Astrocyte (in vitro differentiated cells and primary cell): Measurements from ENCODE around the gene ERBIN. TPM values are rescaled to one million over a fixed set of nuclear protein-coding genes. Genes with fewer than 3 reads are reported as not detected.

ENCODE experiments used
- DNase-seq: peaks from one replicate; pipeline ENCODE4 v3.0.0-alpha.2; 2010; ENCODE audit warnings: low read depth
- FAIRE-seq: peaks from 2 replicates; lab custom pipeline; 2011; peaks lifted over from hg19 to GRCh38; lab: Jason Lieb, UNC
- H2AFZ ChIP-seq: 2 replicates; pipeline ENCODE4 v1.6.0; 2012; ENCODE audit warnings: low read depth, low read length, inconsistent platforms
- H3K27ac ChIP-seq: 2 replicates; pipeline ENCODE4 v1.5.1; 2011; ENCODE audit warnings: low read depth, low read length, inconsistent platforms
- H3K27me3 ChIP-seq: 2 replicates; pipeline ENCODE4 v1.6.0; 2011; ENCODE audit warnings: low read length, inconsistent platforms; ENCODE audit not compliant: insufficient read depth
- H3K36me3 ChIP-seq: 2 replicates; pipeline ENCODE4 v1.5.1; 2011; ENCODE audit warnings: low read length, inconsistent platforms; ENCODE audit not compliant: insufficient read depth
- H3K4me1 ChIP-seq: 2 replicates; pipeline ENCODE4 v1.5.1; 2011; ENCODE audit warnings: low read length, inconsistent platforms; ENCODE audit not compliant: insufficient read depth
- H3K4me2 ChIP-seq: 2 replicates; pipeline ENCODE4 v1.6.0; 2012; ENCODE audit warnings: low read length, inconsistent platforms
- H3K4me3 ChIP-seq: 2 replicates; pipeline ENCODE4 v1.5.1; 2011; ENCODE audit warnings: low read depth, mild to moderate bottlenecking, low read length, inconsistent platforms; ENCODE audit not compliant: insufficient read depth
- H3K79me2 ChIP-seq: 2 replicates; pipeline ENCODE4 v1.6.0; 2012; ENCODE audit warnings: mild to moderate bottlenecking, low read length, inconsistent platforms; ENCODE audit not compliant: insufficient read depth
- H3K9ac ChIP-seq: 2 replicates; pipeline ENCODE4 v1.6.0; 2012; ENCODE audit warnings: mild to moderate bottlenecking, low read length, inconsistent platforms
- H3K9me3 ChIP-seq: 2 replicates; pipeline ENCODE4 v1.5.1; 2012; ENCODE audit warnings: low read depth, mild to moderate bottlenecking, low read length, inconsistent platforms; ENCODE audit not compliant: insufficient read depth
- H4K20me1 ChIP-seq: 2 replicates; pipeline ENCODE4 v1.6.0; 2012; ENCODE audit warnings: low read length, inconsistent platforms; ENCODE audit not compliant: insufficient read depth
- H3K27ac Mint-ChIP-seq: one replicate; pipeline ENCODE4 v1.8.0; 2021; ENCODE audit warnings: mild to moderate bottlenecking, mixed read lengths; ENCODE audit not compliant: unreplicated experiment
- H3K27me3 Mint-ChIP-seq: one replicate; pipeline ENCODE4 v1.8.0; 2021; ENCODE audit warnings: low read depth, mixed read lengths; ENCODE audit not compliant: unreplicated experiment
- H3K36me3 Mint-ChIP-seq: one replicate; pipeline ENCODE4 v1.8.0; 2021; ENCODE audit warnings: low read depth, mixed read lengths; ENCODE audit not compliant: unreplicated experiment
- H3K4me1 Mint-ChIP-seq: one replicate; pipeline ENCODE4 v1.8.0; 2021; ENCODE audit warnings: low read depth, mixed read lengths; ENCODE audit not compliant: unreplicated experiment
- H3K4me3 Mint-ChIP-seq: one replicate; pipeline ENCODE4 v1.8.0; 2021; ENCODE audit warnings: mild to moderate bottlenecking, moderate library complexity, mixed read lengths; ENCODE audit not compliant: unreplicated experiment
- H3K9me3 Mint-ChIP-seq: one replicate; pipeline ENCODE4 v1.8.0; 2021; ENCODE audit warnings: mild to moderate bottlenecking, mixed read lengths; ENCODE audit not compliant: unreplicated experiment
- EZH2 ChIP-seq: IDR thresholded peaks from 2 replicates; pipeline ENCODE4 v1.6.1; 2012; ENCODE audit warnings: mild to moderate bottlenecking, low read length, inconsistent platforms; ENCODE audit not compliant: insufficient read depth
- total RNA-seq: library from RNA; stranded (reverse); gene quantifications from 2 replicates; pipeline ENCODE4 v1.2.1, GENCODE V29; 2021
- TF ChIP-seq, protein P1 (sequence below): IDR thresholded peaks from 2 replicates; pipeline ENCODE4 v1.5.1; 2011; ENCODE audit warnings: low read depth, mild to moderate bottlenecking, inconsistent platforms, low read length, moderate library complexity; ENCODE audit not compliant: insufficient read depth

ERBIN gene
- total RNA-seq, 1 donor from 2014 or later: 83.4 TPM

DNA sequence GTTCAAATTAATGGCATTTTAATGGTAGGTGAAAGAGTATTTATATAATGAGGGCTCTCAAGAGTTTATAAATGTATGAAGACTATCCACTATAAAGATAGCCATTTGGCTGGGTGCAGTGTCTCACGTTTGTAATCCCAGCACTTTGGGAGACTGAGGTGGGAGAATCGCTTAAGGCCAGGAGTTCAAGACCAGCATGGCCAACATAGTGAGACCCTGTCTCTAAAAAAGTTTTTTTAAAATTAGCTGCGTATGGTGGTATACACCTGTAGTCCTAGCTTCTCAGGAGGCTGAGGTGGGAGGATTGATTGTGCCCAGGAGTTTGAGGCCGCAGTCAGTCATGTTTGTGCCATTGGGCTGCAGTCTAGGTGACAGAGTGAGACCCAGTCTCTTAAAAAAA lies 61.6 kb downstream of the ERBIN start:
- no peak for FAIRE-seq
- peaks cover 20% of the 10 kb centered on the region for H3K4me1 Mint-ChIP-seq
- peaks cover 2% of the 10 kb centered on the region for H3K36me3 ChIP-seq
- H3K4me3 Mint-ChIP-seq: no peak overlapping the region
- no peaks in the 10 kb centered on the region for H3K9me3 Mint-ChIP-seq
- no peak overlapping the region for H3K9ac ChIP-seq
- H3K27ac Mint-ChIP-seq: no peak overlapping the region
- peaks cover 68% of the 10 kb centered on the region for H4K20me1 ChIP-seq
- no peak overlapping the region for H3K4me2 ChIP-seq
- H3K27me3 Mint-ChIP-seq: no peaks in the 10 kb centered on the region
- DNase-seq: no peak
- H3K79me2 ChIP-seq: peaks cover 100% of the 10 kb centered on the region
- TF ChIP-seq, protein P1, sequence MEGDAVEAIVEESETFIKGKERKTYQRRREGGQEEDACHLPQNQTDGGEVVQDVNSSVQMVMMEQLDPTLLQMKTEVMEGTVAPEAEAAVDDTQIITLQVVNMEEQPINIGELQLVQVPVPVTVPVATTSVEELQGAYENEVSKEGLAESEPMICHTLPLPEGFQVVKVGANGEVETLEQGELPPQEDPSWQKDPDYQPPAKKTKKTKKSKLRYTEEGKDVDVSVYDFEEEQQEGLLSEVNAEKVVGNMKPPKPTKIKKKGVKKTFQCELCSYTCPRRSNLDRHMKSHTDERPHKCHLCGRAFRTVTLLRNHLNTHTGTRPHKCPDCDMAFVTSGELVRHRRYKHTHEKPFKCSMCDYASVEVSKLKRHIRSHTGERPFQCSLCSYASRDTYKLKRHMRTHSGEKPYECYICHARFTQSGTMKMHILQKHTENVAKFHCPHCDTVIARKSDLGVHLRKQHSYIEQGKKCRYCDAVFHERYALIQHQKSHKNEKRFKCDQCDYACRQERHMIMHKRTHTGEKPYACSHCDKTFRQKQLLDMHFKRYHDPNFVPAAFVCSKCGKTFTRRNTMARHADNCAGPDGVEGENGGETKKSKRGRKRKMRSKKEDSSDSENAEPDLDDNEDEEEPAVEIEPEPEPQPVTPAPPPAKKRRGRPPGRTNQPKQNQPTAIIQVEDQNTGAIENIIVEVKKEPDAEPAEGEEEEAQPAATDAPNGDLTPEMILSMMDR: no peak
- no peak for TF ChIP-seq EZH2
- no peak overlapping the region for H3K4me3 ChIP-seq
- H3K27me3 ChIP-seq: no peaks in the 10 kb centered on the region
- peaks cover 7% of the 10 kb centered on the region for H3K4me1 ChIP-seq
- H2AFZ ChIP-seq: no peak overlapping the region
- no peak overlapping the region for H3K27ac ChIP-seq
- peaks cover 6% of the 10 kb centered on the region for H3K36me3 Mint-ChIP-seq
- no peaks in the 10 kb centered on the region for H3K9me3 ChIP-seq

DNA sequence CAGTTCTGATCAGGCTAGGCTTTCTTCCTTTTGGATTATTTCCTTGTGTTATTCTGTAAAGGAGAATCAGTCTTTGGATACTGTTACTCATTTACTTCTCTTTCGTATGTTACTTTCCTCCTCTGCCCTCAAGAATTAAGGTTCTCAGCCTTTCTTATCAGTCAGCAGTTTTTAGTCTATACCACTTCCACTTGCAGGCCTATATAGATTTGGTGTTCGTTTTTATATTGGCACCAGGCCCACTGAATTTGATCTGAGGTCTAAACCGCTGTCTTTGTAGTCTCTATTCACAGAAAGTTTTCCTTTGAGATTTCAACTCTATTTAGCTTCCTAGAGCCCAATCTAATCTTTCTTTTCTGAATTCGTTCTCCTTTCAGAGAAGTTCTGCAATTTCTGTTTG lies 62.8 kb downstream of the ERBIN start:
- H3K36me3 Mint-ChIP-seq: peaks cover 4% of the 10 kb centered on the region

DNA sequence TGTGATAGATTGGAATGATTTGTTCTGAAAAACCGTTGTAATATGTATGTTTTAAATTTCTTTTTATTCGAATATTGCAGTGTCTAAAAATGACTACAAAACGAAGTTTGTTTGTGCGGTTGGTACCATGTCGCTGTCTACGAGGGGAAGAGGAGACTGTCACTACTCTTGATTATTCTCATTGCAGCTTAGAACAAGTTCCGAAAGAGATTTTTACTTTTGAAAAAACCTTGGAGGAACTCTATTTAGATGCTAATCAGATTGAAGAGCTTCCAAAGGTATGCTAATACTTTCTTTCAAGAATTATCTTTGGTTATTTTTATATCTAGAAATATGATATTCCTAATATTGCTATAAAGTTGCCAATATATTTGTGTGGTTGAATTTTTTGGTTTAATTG lies 66.3 kb downstream of the ERBIN start:
- FAIRE-seq: no peak
- no peaks in the 10 kb centered on the region for H3K27me3 Mint-ChIP-seq

More for the DNA sequence above, 62.8 kb downstream of the ERBIN start:
- FAIRE-seq: no peak
- Mint-ChIP-seq H3K9me3 (no peaks in the 10 kb centered on the region), H3K4me3 (no peak overlapping the region), H3K27me3 (no peaks in the 10 kb centered on the region), H3K27ac (peak overlapping the region; percentile 55), H3K4me1 (peaks cover 16% of the 10 kb centered on the region)
- Histone ChIP-seq H3K9ac (no peak overlapping the region), H3K27ac (no peak overlapping the region), H3K9me3 (no peaks in the 10 kb centered on the region), H3K4me1 (peaks cover 7% of the 10 kb centered on the region), H3K79me2 (peaks cover 98% of the 10 kb centered on the region), H3K4me3 (no peak overlapping the region), H3K27me3 (no peaks in the 10 kb centered on the region), H4K20me1 (peaks cover 63% of the 10 kb centered on the region), H2AFZ (no peak overlapping the region), H3K36me3 (peaks cover 2% of the 10 kb centered on the region), H3K4me2 (no peak overlapping the region)
- TF ChIP-seq, protein P1: no peak
- TF ChIP-seq EZH2: no peak
- DNase-seq: no peak

More for the DNA sequence above, 66.3 kb downstream of the ERBIN start:
- no peak overlapping the region for H3K4me3 Mint-ChIP-seq
- H3K27ac Mint-ChIP-seq: no peak overlapping the region
- Histone ChIP-seq H3K27me3 (no peaks in the 10 kb centered on the region), H2AFZ (no peak overlapping the region), H3K4me3 (no peak overlapping the region), H3K9ac (no peak overlapping the region), H3K27ac (no peak overlapping the region), H3K36me3 (peaks cover 14% of the 10 kb centered on the region), H3K4me2 (no peak overlapping the region), H3K79me2 (peaks cover 98% of the 10 kb centered on the region), H3K4me1 (no peaks in the 10 kb centered on the region), H4K20me1 (peaks cover 53% of the 10 kb centered on the region), H3K9me3 (no peaks in the 10 kb centered on the region)
- no peaks in the 10 kb centered on the region for H3K9me3 Mint-ChIP-seq
- TF ChIP-seq, protein P1: no peak
- no peak for TF ChIP-seq EZH2
- H3K36me3 Mint-ChIP-seq: peaks cover 5% of the 10 kb centered on the region
- no peak for DNase-seq
- peaks cover 3% of the 10 kb centered on the region for H3K4me1 Mint-ChIP-seq
